Cardiac fibroblast (primary cell): ENCODE results near the gene CDK6.
A peak's percentile ranks its signal among the peaks of the same experiment; 100 is the strongest.

ENCODE experiments used
- DNase-seq, 2 donors: peaks; one replicate each; pipeline versions ENCODE4 v3.0.0 to v3.0.0-alpha.2; 2010; ENCODE audit warnings: low read depth in 2 of 2
- H3K4me3 ChIP-seq, 2 donors: replicated peaks in 1 of 2; 1 replicate in 1 of 2; 2 replicates in 1 of 2; pipeline ENCODE4 v1.5.1; 2011; ENCODE audit warnings: low read depth in 2 of 2, low read length in 2 of 2, mild to moderate bottlenecking in 2 of 2, moderate library complexity in 1 of 2
- CTCF ChIP-seq: IDR thresholded peaks from one replicate; pipeline ENCODE4 v1.5.1; 2011; ENCODE audit warnings: low read depth, mild to moderate bottlenecking, low read length, inconsistent platforms

The CDK6 gene

DNA sequence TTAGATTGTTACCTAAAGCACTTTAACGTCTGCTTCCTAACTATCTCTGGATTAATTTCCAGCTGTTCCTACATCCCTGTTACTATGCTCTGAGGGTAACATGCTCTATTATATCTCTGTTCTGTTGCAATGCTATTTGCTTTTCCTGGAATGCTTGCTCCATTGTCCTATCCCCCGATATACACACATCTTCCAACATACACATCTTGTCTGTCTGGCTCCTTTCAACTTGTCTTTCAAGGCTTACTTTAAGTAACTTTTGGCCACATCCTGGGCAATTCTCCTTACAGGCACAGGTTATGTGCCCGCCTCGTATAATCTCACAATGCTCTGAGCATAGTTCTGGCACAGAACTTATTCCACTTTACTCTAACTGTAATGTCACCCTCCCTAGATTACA is 96.2 kb downstream of the CDK6 start:
- no peak for TF ChIP-seq CTCF
- no peak for DNase-seq
- H3K4me3 ChIP-seq = no peak overlapping the region

DNA sequence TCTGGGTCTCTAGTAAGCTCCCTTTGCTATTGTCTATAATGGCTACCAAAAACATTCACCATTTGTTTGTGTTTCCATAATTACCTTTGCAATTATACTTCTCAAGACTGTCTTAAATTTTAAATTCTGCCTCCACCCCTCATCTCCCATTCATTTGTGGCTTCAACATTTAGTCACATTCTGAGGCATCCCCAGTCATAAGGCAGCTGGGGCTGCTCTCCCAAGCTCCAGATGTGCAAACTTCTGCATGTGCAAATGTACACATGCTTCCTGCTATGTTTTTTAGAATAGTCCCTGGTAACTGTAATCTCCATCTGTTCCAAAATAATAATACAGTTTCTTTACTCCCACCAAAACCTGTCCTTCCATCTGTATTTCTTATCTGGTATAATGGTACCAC is 97.3 kb downstream of the CDK6 start:
- H3K4me3 ChIP-seq = no peak overlapping the region
- TF ChIP-seq CTCF = no peak
- DNase-seq = no peak

- DNase-seq = no peak
- no peak for TF ChIP-seq CTCF
Measured at GRCh38 chr7:92737706-92738105, 98.7 kb downstream of the CDK6 start.

DNA sequence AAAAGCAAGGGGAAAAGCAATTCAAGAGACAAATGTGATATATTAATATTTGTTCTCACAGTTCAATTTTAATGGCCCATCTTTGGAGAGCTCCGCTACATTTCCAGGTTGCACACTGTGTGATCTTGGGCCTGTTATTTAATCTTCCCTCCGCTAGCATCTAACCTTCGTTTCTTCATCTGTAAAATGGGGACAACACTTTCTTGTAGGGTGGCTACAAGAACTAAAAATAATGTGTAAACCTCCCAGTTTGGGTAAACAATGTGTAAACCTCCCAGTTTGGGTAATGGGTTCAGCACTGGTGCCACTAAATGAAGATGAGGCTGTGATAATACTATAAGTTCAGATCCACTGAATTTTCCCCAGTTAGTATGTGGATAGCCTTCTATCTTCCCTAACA is 99.5 kb downstream of the CDK6 start:
- H3K4me3 ChIP-seq = no peak overlapping the region
- DNase-seq = no peak
- TF ChIP-seq CTCF = no peak

More at GRCh38 chr7:92737706-92738105, 98.7 kb downstream of the CDK6 start:
- H3K4me3 ChIP-seq = no peak overlapping the region

- no peak for TF ChIP-seq CTCF
- H3K4me3 ChIP-seq = no peak overlapping the region
- peak; percentile 34 to 73 for DNase-seq
Measured at GRCh38 chr7:92735707-92736106, 100.7 kb downstream of the CDK6 start.

DNA sequence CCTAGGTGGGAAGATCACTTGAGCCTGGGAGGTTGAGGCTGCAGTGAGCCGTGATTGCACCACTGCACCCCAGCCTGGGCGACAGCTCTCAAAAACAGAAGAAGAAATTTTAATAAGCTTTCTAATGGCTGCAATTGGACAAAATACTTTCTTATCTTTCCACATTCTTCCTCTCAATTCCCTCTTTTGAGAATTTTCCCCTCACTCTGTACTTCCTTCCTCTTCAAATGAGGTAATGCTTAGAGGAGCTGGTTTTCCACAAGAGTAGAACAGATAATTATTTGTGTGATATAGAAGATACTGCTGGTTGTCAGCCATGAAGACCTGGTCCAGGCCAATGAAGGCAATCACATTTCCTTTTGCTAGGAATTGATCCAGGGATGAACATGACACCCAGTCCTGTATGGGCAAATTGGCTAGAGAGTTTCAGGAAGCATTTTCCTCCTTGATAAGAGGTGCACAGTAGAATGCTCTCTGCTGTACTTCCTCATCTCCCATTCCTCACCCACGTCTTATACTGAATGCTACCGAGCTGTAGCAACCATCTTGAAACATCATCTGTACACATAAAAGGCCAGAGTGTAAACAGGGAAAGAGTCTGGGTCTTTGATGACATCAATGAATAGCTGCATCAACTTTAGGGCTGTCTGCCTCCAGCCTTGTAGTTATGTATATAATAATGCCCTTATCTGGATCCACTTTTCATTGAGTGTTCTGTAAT is 103.9 kb downstream of the CDK6 start:
- H3K4me3 ChIP-seq = no peak overlapping the region
- no peak for TF ChIP-seq CTCF
- DNase-seq = no peak
